Smooth muscle cell (in vitro differentiated cells): Measurements from ENCODE around the gene CRISP2. TPM values are rescaled to one million over a fixed set of nuclear protein-coding genes. Genes with fewer than 3 reads are reported as not detected.
"Not testable (repeated sequence)": the region's sequence is repeated elsewhere in the genome, so short reads cannot be mapped to it uniquely, and the experiment has no call there.

Experiments used
- DNase-seq: peaks from one replicate; lab custom pipeline; 2025; ENCODE audit not compliant: unreplicated experiment; lab: John Stamatoyannopoulos, UW
- H2AFZ ChIP-seq: fragments of 200-600 bp; sonication (generic); 2 replicates; pipeline ENCODE4 v1.6.0; 2016; ENCODE audit warnings: antibody characterized with exemption, low read depth, mild to moderate bottlenecking
- H3F3A ChIP-seq: fragments of 200-600 bp; sonication (generic); 2 replicates; pipeline ENCODE4 v1.6.0; 2017; ENCODE audit warnings: antibody characterized with exemption, low read depth
- H3K27ac ChIP-seq: fragments of 200-600 bp; sonication (generic); 2 replicates; pipeline ENCODE4 v1.5.1; 2016; ENCODE audit warnings: low read depth, mild to moderate bottlenecking
- H3K27me3 ChIP-seq: fragments of 200-600 bp; sonication (generic); 2 replicates; pipeline ENCODE4 v1.6.1; 2016; ENCODE audit warnings: low read depth, mild to moderate bottlenecking
- H3K36me3 ChIP-seq: fragments of 200-600 bp; sonication (generic); 2 replicates; pipeline ENCODE4 v1.5.1; 2016; ENCODE audit warnings: low read depth
- H3K4me1 ChIP-seq: fragments of 200-600 bp; sonication (generic); 2 replicates; pipeline ENCODE4 v1.5.1; 2016; ENCODE audit warnings: low read depth
- H3K4me2 ChIP-seq: fragments of 200-600 bp; sonication (generic); 2 replicates; pipeline ENCODE4 v1.6.0; 2016; ENCODE audit warnings: mild to moderate bottlenecking
- H3K4me3 ChIP-seq: fragments of 200-600 bp; sonication (generic); 2 replicates; pipeline ENCODE4 v1.5.1; 2016; ENCODE audit warnings: mild to moderate bottlenecking
- H3K79me2 ChIP-seq: fragments of 200-600 bp; sonication (generic); 2 replicates; pipeline ENCODE4 v1.6.0; 2016; ENCODE audit warnings: low read depth, mild to moderate bottlenecking
- H3K9ac ChIP-seq: fragments of 200-600 bp; sonication (generic); 2 replicates; pipeline ENCODE4 v1.6.0; 2016; ENCODE audit warnings: low read depth
- H3K9me3 ChIP-seq: fragments of 200-600 bp; sonication (generic); replicated peaks from 2 replicates; pipeline ENCODE4 v1.5.1; 2016; ENCODE audit warnings: low read depth
- H4K20me1 ChIP-seq: fragments of 200-600 bp; sonication (generic); 2 replicates; pipeline ENCODE4 v1.6.0; 2016; ENCODE audit warnings: low read depth
- CTCF ChIP-seq: fragments of 200-600 bp; sonication (generic); IDR thresholded peaks from 2 replicates; pipeline ENCODE4 v1.5.1; 2017; ENCODE audit warnings: borderline replicate concordance, mild to moderate bottlenecking, antibody characterized with exemption; ENCODE audit not compliant: insufficient read depth, poor library complexity, severe bottlenecking
- WGBS: methylation state at CpG from one replicate; pipeline ENCODE4 v1.1.7; 2016; ENCODE audit warnings: low lambda C conversion rate; 5-methylcytosine and 5-hydroxymethylcytosine counted together
- polyA plus RNA-seq: library from polyadenylated mRNA; unstranded; fragments of >200 nt; fragmentation: Nextera tagmentation; extraction: Ambion mirVana; gene quantifications from 2 replicates; pipeline ENCODE4 v1.2.1, GENCODE V29; 2016
- total RNA-seq: library from RNA; depleted of rRNA; stranded (reverse); fragments of >200 nt; gene quantifications from 2 replicates; pipeline ENCODE4 v1.2.3, GENCODE V29; 2014

CRISP2 gene
- total and polyA plus RNA-seq, 2 experiments from 2014 or later: not detected

DNA sequence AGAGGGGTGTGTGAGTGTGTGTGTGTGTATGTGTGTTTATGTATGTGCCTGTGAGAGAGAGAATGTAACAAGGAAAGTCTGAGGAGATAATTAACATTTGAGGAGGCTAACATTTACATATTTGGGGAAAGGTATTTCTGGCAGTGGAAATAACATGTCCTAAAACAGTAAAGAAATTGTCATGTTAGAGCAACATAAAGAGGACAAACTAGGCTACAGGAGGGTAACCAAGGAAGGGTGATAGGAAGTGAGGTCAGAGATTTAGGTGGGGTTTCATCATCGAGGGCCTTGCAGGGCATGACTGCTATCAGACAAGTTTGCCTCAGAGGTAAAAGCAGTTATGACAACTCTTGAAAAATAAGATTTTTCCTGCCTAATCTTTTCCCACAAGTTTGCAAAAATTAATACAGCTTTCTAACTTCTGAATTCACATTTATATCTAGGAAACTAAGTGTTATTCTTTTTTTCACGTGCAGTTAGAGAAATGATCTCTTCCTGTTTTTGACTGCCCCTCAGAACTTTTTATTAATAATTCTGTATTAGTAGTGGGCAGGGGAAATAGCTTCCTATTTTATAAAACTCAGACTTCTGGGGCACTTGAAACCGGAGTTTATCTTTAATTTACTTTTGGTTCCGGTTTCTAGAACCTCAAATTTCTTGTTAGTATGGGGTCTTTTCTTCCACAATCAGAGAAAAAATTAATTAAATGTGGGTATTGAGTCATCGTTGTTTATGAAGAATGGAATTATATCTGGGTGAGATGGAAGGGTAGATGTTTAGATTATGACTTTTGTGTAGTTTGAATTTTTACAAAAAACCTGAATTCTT, 46.2 kb downstream of the CRISP2 start:
- no peak overlapping the region for H3K27ac ChIP-seq
- no peaks in the 10 kb centered on the region for H3F3A ChIP-seq
- 81% methylated on average over 5 of the region's 5 CpGs for WGBS
- H3K4me2 ChIP-seq: no peak overlapping the region
- H3K36me3 ChIP-seq: no peaks in the 10 kb centered on the region
- no peak for TF ChIP-seq CTCF
- H3K27me3 ChIP-seq: no peaks in the 10 kb centered on the region
- H2AFZ ChIP-seq: no peak overlapping the region
- no peak overlapping the region for H3K9ac ChIP-seq
- no peak overlapping the region for H3K4me3 ChIP-seq
- H4K20me1 ChIP-seq: no peaks in the 10 kb centered on the region
- H3K4me1 ChIP-seq: no peaks in the 10 kb centered on the region
- H3K9me3 ChIP-seq: no peaks in the 10 kb centered on the region
- no peak for DNase-seq
- no peaks in the 10 kb centered on the region for H3K79me2 ChIP-seq

DNA sequence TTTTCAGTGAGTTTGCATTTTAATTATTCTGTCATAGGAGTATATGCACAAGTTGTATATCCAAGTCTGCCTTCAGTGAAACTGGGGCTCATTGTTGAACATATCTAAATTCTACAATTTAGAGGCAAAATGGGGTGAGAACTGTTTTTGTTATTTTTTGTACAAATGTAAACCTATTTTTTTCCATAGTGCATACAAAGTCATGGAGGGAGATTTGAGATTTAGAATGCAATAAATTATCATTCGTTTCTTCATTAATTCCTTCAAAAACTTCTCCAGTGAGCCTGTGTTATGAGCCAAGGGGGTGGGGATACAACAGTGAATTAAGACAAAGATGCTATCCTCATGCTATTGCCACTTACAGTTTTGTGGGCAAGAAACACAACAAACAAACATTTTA, 46.9 kb downstream of the CRISP2 start:
- H3K9ac ChIP-seq: no peak overlapping the region
- DNase-seq: no peak
- H3K79me2 ChIP-seq: no peaks in the 10 kb centered on the region
- no peaks in the 10 kb centered on the region for H4K20me1 ChIP-seq
- H3F3A ChIP-seq: no peaks in the 10 kb centered on the region
- WGBS: 79% methylated on average over 1 of the region's 1 CpG
- no peaks in the 10 kb centered on the region for H3K4me1 ChIP-seq
- H3K4me2 ChIP-seq: no peak overlapping the region
- H2AFZ ChIP-seq: no peak overlapping the region
- H3K36me3 ChIP-seq: no peaks in the 10 kb centered on the region
- H3K27ac ChIP-seq: no peak overlapping the region
- H3K4me3 ChIP-seq: no peak overlapping the region
- H3K27me3 ChIP-seq: no peaks in the 10 kb centered on the region
- TF ChIP-seq CTCF: no peak
- no peaks in the 10 kb centered on the region for H3K9me3 ChIP-seq

GRCh38 chr6:49664817-49665216, 48.5 kb downstream of the CRISP2 start:
- H3K9ac ChIP-seq: no peak overlapping the region
- TF ChIP-seq CTCF: no peak
- no peak overlapping the region for H3K4me2 ChIP-seq
- H2AFZ ChIP-seq: no peak overlapping the region
- no peaks in the 10 kb centered on the region for H3K27me3 ChIP-seq
- H4K20me1 ChIP-seq: no peaks in the 10 kb centered on the region
- DNase-seq: no peak
- no peaks in the 10 kb centered on the region for H3K79me2 ChIP-seq
- H3K9me3 ChIP-seq: no peaks in the 10 kb centered on the region
- WGBS: 88% methylated on average over 3 of the region's 3 CpGs
- no peak overlapping the region for H3K27ac ChIP-seq
- no peaks in the 10 kb centered on the region for H3K36me3 ChIP-seq
- H3F3A ChIP-seq: no peaks in the 10 kb centered on the region
- no peak overlapping the region for H3K4me3 ChIP-seq
- no peaks in the 10 kb centered on the region for H3K4me1 ChIP-seq

- 93% methylated on average over 1 of the region's 1 CpG for WGBS
- H3K79me2 ChIP-seq, H4K20me1 ChIP-seq, H2AFZ ChIP-seq, H3K4me1 ChIP-seq, H3K27me3 ChIP-seq, H3K4me2 ChIP-seq, H3K9me3 ChIP-seq, DNase-seq, H3K4me3 ChIP-seq, H3F3A ChIP-seq, H3K36me3 ChIP-seq, H3K27ac ChIP-seq, H3K9ac ChIP-seq: not testable (repeated sequence)
Observed at GRCh38 chr6:49664054-49664453, 49.3 kb downstream of the CRISP2 start.
